IMR-90 (cell line): ENCODE results near the gene DNAJB2.

ENCODE experiments used
- CTCF ChIP-seq: conservative IDR thresholded peaks from 2 replicates; pipeline ENCODE4 v1.5.1; 2012; ENCODE audit warnings: mild to moderate bottlenecking, low read depth, low read length, improper control_type of control experiment
- MXI1 ChIP-seq: IDR thresholded peaks from 2 replicates; pipeline ENCODE4 v1.6.1; 2012; ENCODE audit warnings: low read depth, mild to moderate bottlenecking, low read length, moderate library complexity, borderline replicate concordance
- POLR2A ChIP-seq: IDR thresholded peaks from 2 replicates; pipeline ENCODE4 v1.6.1; 2012; ENCODE audit warnings: mild to moderate bottlenecking, low read depth, low read length
- RCOR1 ChIP-seq: IDR thresholded peaks from 2 replicates; pipeline ENCODE4 v1.6.1; 2012; ENCODE audit warnings: mild to moderate bottlenecking, low read length, improper control_type of control experiment; ENCODE audit not compliant: insufficient replicate concordance
- USF2 ChIP-seq: fragments of 150-350 bp; IDR thresholded peaks from 2 replicates; pipeline ENCODE4 v1.6.1; 2017; ENCODE audit warnings: mild to moderate bottlenecking, antibody characterized with exemption, low read length, low read depth

GRCh38 chr2:219271021-219271420, 8.1 kb upstream of the DNAJB2 start:
- TF ChIP-seq USF2 (no peak), CTCF (no peak), POLR2A (no peak), RCOR1 (no peak), MXI1 (no peak)
